Activated naive CD4-positive, alpha-beta T cell treated with anti-CD3 and anti-CD28 coated beads, Interleukin-2, amount 10 ng/mL, durations not matched to agents 7 days and 5 days (primary cell): ENCODE data around the gene EPHB3.
A peak's percentile ranks its signal among the peaks of the same experiment; 100 is the strongest.

ENCODE experiments used
- CTCF ChIA-PET: fragments of 350-600 bp; sonication (Branson Sonifier 250); formaldehyde crosslinking; loops from one replicate; lab custom pipeline; 2021; ENCODE audit warnings: antibody characterized with exemption; lab: Charles Lee
- DNase-seq: peaks from one replicate; pipeline ENCODE4 v3.0.0-alpha.2; 2020
- H3K27ac Mint-ChIP-seq: one replicate; pipeline ENCODE4 v1.8.0; 2021; ENCODE audit warnings: mild to moderate bottlenecking, moderate library complexity, mixed read lengths
- H3K27me3 Mint-ChIP-seq: one replicate; pipeline ENCODE4 v1.8.0; 2021; ENCODE audit warnings: mild to moderate bottlenecking, mixed read lengths
- H3K36me3 Mint-ChIP-seq: one replicate; pipeline ENCODE4 v1.8.0; 2021; ENCODE audit warnings: mixed read lengths
- H3K4me1 Mint-ChIP-seq: one replicate; pipeline ENCODE4 v1.8.0; 2021; ENCODE audit warnings: mixed read lengths
- H3K4me3 Mint-ChIP-seq: one replicate; pipeline ENCODE4 v1.8.0; 2021; ENCODE audit warnings: mild to moderate bottlenecking, moderate library complexity, mixed read lengths
- H3K9me3 Mint-ChIP-seq: one replicate; pipeline ENCODE4 v1.8.0; 2021; ENCODE audit warnings: mixed read lengths

The EPHB3 gene

GRCh38 chr3:184563561-184563925, 2.0 kb downstream of the EPHB3 start:
- Mint-ChIP-seq H3K27me3 (peaks cover 96% of the 10 kb centered on the region), H3K27ac (no peak overlapping the region), H3K9me3 (no peaks in the 10 kb centered on the region), H3K4me1 (peaks cover 28% of the 10 kb centered on the region), H3K4me3 (no peak overlapping the region), H3K36me3 (no peaks in the 10 kb centered on the region)
- CTCF ChIA-PET = interaction anchor here (0.7 kb wide), 1 partner anchor 142 kb away, joined by 3 read pairs; no protein-coding TSS in a partner anchor
- no peak for DNase-seq

DNA sequence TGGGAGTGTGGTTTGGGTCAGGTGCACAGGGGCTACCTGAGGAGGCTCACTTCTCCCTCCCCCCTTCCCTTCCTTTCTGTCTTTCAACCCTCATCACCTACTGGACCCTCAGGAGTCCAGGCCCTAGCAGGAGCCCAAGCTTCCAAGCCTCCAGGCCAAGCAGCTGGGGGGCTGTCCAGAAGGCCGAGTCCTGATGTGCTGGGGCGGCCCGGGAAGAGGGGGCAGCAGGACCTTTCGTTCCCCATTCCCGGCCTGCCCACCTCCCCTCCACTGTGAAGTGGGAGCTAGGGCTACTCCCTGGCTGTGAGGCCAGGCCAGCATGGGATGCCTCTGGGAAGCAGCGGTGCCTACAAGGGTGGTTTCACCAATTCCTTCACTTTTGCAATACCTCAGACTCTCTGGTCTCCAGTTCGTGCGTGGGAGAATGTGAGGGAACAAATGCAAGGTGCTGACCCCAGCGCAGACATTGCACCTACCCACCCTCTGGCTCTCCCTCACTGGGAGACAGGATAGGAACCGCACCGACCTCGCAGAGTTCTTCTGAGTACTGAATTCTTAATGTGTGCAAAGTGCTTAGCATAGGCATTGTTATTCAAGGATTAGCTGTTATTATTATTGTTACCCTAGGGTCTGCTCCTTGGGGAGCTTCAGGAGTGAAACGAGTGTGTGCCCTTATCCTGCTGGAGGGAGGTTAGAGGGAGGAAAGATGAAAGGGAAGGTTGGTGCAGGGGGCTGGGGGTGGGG, 2.5 kb downstream of the EPHB3 start:
- peaks cover 96% of the 10 kb centered on the region for H3K27me3 Mint-ChIP-seq
- H3K27ac Mint-ChIP-seq = peak overlapping the region; percentile 16
- no peak for DNase-seq
- peaks cover 26% of the 10 kb centered on the region for H3K4me1 Mint-ChIP-seq
- no peak overlapping the region for H3K4me3 Mint-ChIP-seq
- H3K9me3 Mint-ChIP-seq = no peaks in the 10 kb centered on the region
- no peaks in the 10 kb centered on the region for H3K36me3 Mint-ChIP-seq
- CTCF ChIA-PET = interaction anchor here (0.7 to 1.2 kb wide), 5 partner anchors 15 to 214 kb away, joined by 3 to 5 read pairs (median 4); no protein-coding TSS in a partner anchor

- Mint-ChIP-seq H3K27ac (no peak overlapping the region), H3K4me1 (peaks cover 26% of the 10 kb centered on the region), H3K9me3 (no peaks in the 10 kb centered on the region), H3K4me3 (no peak overlapping the region), H3K36me3 (no peaks in the 10 kb centered on the region), H3K27me3 (peaks cover 96% of the 10 kb centered on the region)
- CTCF ChIA-PET = interaction anchor here (0.7 to 1.2 kb wide), 4 partner anchors 14 to 214 kb away, joined by 3 to 5 read pairs (median 4); no protein-coding TSS in a partner anchor
- no peak for DNase-seq
Measured at GRCh38 chr3:184564685-184565385, 3.2 kb downstream of the EPHB3 start.

DNA sequence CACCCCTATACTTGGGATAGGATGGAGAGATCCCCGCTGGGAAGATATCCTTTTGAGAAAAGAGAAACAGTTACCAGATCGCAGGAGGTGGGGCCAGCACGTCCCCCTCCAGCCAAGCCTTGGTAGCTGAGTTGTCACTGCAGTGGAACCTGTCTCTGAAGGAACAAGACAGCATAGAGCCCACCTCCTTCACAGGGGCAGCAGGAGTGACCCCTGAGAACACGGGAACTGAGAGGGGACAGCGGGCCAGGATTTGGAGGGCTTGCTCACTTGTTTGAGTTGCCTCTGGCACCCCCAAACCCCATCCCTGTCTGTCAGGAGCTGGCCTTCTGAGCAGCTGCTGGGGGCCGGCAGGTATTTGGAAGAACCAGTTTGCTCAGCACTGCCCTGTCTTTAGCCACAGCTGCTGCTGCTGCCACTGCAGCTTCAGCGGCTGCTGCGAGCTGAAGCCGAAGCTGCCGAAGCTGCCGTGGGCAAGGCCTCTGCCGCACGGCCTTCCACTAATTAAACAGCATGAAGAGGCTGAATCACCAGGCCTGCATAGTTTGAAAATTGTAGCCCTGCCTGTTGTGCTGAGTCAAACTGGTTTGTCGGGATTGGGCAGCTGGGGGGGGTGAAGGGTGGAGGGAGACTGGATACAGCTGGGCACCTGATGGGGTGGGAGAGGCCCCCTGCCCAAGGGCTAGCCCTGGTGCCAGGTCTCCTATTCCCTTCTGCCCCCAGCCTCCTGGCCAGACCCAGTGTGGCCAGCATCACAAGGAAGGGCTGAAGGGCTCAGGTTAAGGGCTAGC, 4.0 kb downstream of the EPHB3 start:
- no peak for DNase-seq
- H3K36me3 Mint-ChIP-seq = no peaks in the 10 kb centered on the region
- H3K9me3 Mint-ChIP-seq = no peaks in the 10 kb centered on the region
- H3K27ac Mint-ChIP-seq = no peak overlapping the region
- peaks cover 22% of the 10 kb centered on the region for H3K4me1 Mint-ChIP-seq
- H3K27me3 Mint-ChIP-seq = peaks cover 98% of the 10 kb centered on the region
- H3K4me3 Mint-ChIP-seq = no peak overlapping the region
- CTCF ChIA-PET = no interaction called here

GRCh38 chr3:184566441-184567414, 5.1 kb downstream of the EPHB3 start:
- H3K27me3 Mint-ChIP-seq = peaks cover 98% of the 10 kb centered on the region
- H3K4me1 Mint-ChIP-seq = peaks cover 13% of the 10 kb centered on the region
- no peak for DNase-seq
- CTCF ChIA-PET = interaction anchor here (1.3 kb wide), 1 partner anchor 211 kb away, joined by 3 read pairs; no protein-coding TSS in a partner anchor
- H3K27ac Mint-ChIP-seq = no peak overlapping the region
- no peaks in the 10 kb centered on the region for H3K36me3 Mint-ChIP-seq
- no peak overlapping the region for H3K4me3 Mint-ChIP-seq
- no peaks in the 10 kb centered on the region for H3K9me3 Mint-ChIP-seq

- peaks cover 97% of the 10 kb centered on the region for H3K27me3 Mint-ChIP-seq
- CTCF ChIA-PET = no interaction called here
- H3K36me3 Mint-ChIP-seq = no peaks in the 10 kb centered on the region
- peaks cover 13% of the 10 kb centered on the region for H3K4me1 Mint-ChIP-seq
- DNase-seq = no peak
- H3K9me3 Mint-ChIP-seq = no peaks in the 10 kb centered on the region
- no peak overlapping the region for H3K27ac Mint-ChIP-seq
- no peak overlapping the region for H3K4me3 Mint-ChIP-seq
Measured at GRCh38 chr3:184567946-184568559, 6.5 kb downstream of the EPHB3 start.

- Mint-ChIP-seq H3K4me1 (peaks cover 13% of the 10 kb centered on the region), H3K4me3 (peak overlapping the region; percentile 45), H3K27ac (no peak overlapping the region), H3K27me3 (peaks cover 93% of the 10 kb centered on the region), H3K36me3 (no peaks in the 10 kb centered on the region), H3K9me3 (no peaks in the 10 kb centered on the region)
- CTCF ChIA-PET = no interaction called here
- DNase-seq = no peak
Measured at GRCh38 chr3:184568560-184568923, 7.0 kb downstream of the EPHB3 start.

GRCh38 chr3:184568924-184569829, 7.6 kb downstream of the EPHB3 start:
- no peak overlapping the region for H3K27ac Mint-ChIP-seq
- H3K27me3 Mint-ChIP-seq = peaks cover 87% of the 10 kb centered on the region
- peak; percentile 29 for DNase-seq
- H3K4me3 Mint-ChIP-seq = peak overlapping the region; percentile 45
- no peaks in the 10 kb centered on the region for H3K36me3 Mint-ChIP-seq
- CTCF ChIA-PET = interaction anchor here (1.0 kb wide), 1 partner anchor 157 kb away, joined by 3 read pairs; no protein-coding TSS in a partner anchor
- no peaks in the 10 kb centered on the region for H3K9me3 Mint-ChIP-seq
- H3K4me1 Mint-ChIP-seq = peaks cover 13% of the 10 kb centered on the region

- DNase-seq = no peak
- peaks cover 78% of the 10 kb centered on the region for H3K27me3 Mint-ChIP-seq
Measured at GRCh38 chr3:184570035-184570434, 8.4 kb downstream of the EPHB3 start.

GRCh38 chr3:184570489-184570888, 8.9 kb downstream of the EPHB3 start:
- H3K36me3 Mint-ChIP-seq = no peaks in the 10 kb centered on the region
- no peaks in the 10 kb centered on the region for H3K9me3 Mint-ChIP-seq
- no peak for DNase-seq
- peaks cover 74% of the 10 kb centered on the region for H3K27me3 Mint-ChIP-seq
- H3K27ac Mint-ChIP-seq = no peak overlapping the region
- CTCF ChIA-PET = no interaction called here
- peaks cover 13% of the 10 kb centered on the region for H3K4me1 Mint-ChIP-seq
- no peak overlapping the region for H3K4me3 Mint-ChIP-seq

More at GRCh38 chr3:184570035-184570434, 8.4 kb downstream of the EPHB3 start:
- H3K4me1 Mint-ChIP-seq = peaks cover 13% of the 10 kb centered on the region
- CTCF ChIA-PET = interaction anchor here (1.0 kb wide), 1 partner anchor 156 kb away, joined by 3 read pairs; no protein-coding TSS in a partner anchor
- H3K4me3 Mint-ChIP-seq = no peak overlapping the region
- no peak overlapping the region for H3K27ac Mint-ChIP-seq
- H3K36me3 Mint-ChIP-seq = no peaks in the 10 kb centered on the region
- no peaks in the 10 kb centered on the region for H3K9me3 Mint-ChIP-seq

DNA sequence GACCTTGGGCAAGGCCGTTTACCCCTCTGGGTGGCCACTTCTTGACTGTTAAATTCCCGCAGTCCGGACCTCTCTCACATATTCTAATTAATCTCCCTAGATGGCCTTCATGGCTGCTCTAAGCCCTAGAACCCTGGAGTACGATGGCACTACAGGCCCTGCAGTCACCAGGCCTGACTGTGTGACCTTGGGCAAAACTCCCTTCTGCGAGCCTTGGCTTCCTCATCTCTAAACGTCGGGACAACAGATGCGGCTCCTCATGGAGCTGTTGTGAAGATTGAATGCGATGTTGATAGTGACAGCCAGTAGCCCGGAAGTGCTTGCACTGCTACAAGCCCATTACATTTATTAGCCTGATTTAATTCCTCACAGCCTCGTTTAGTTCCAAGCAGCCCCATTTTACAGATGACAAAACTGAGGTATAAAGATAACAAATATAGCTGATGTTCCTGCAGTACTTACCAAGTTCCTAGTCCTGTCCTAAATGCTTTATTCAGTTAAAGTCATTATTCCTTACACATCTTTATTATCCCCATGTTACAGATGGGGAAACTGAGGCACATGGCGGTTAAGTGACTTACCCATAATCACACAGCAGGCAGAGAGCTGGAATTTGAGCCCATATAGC, 10.3 kb downstream of the EPHB3 start:
- Mint-ChIP-seq H3K27ac (no peak overlapping the region), H3K4me1 (peaks cover 10% of the 10 kb centered on the region), H3K36me3 (no peaks in the 10 kb centered on the region), H3K27me3 (peaks cover 60% of the 10 kb centered on the region), H3K4me3 (no peak overlapping the region), H3K9me3 (no peaks in the 10 kb centered on the region)
- DNase-seq = no peak
- CTCF ChIA-PET = interaction anchor here (0.6 to 1.3 kb wide), 2 partner anchors 11 to 207 kb away, joined by 3 read pairs; partner anchors contain the start of gene EPHB3
